Neutrophil (primary cell): Measurements from ENCODE around the gene NFAM1.

ENCODE experiments used
- H3K27ac ChIP-seq: fragments of 200-600 bp; sonication (generic); 2 replicates; pipeline ENCODE4 v1.5.1; 2016; ENCODE audit warnings: mild to moderate bottlenecking, moderate library complexity
- H3K27me3 ChIP-seq: fragments of 200-600 bp; sonication (generic); 2 replicates; pipeline ENCODE4 v1.6.0; 2016; ENCODE audit warnings: mild to moderate bottlenecking
- H3K36me3 ChIP-seq: fragments of 200-600 bp; sonication (generic); 2 replicates; pipeline ENCODE4 v1.5.1; 2017
- H3K4me1 ChIP-seq, 2 experiments: fragments of 200-600 bp in 1 of 2; sonication (generic) in 1 of 2; 1 replicate in 1 of 2; 2 replicates in 1 of 2; pipeline versions ENCODE4 v1.5.1 to v1.6.1; 2013 to 2016; ENCODE audit warnings: low read depth in 1 of 2, low read length in 1 of 2, mild to moderate bottlenecking in 1 of 2, moderate library complexity in 1 of 2; ENCODE audit not compliant: control insufficient read depth in 1 of 2, insufficient read depth in 1 of 2
- H3K4me3 ChIP-seq, 2 experiments: fragments of 200-600 bp in 1 of 2; sonication (generic) in 1 of 2; 1 replicate in 1 of 2; 2 replicates in 1 of 2; pipeline ENCODE4 v1.5.1; 2013 to 2016; ENCODE audit warnings: low read depth in 1 of 2, low read length in 1 of 2, mild to moderate bottlenecking in 1 of 2, moderate library complexity in 1 of 2
- H3K9me3 ChIP-seq: fragments of 200-600 bp; sonication (generic); 2 replicates; pipeline ENCODE4 v1.5.1; 2016
- TF ChIP-seq, protein P1 (sequence below): fragments of 200-600 bp; sonication (generic); IDR thresholded peaks from 2 replicates; pipeline ENCODE4 v1.5.1; 2016; ENCODE audit warnings: antibody characterized with exemption

NFAM1 gene

DNA sequence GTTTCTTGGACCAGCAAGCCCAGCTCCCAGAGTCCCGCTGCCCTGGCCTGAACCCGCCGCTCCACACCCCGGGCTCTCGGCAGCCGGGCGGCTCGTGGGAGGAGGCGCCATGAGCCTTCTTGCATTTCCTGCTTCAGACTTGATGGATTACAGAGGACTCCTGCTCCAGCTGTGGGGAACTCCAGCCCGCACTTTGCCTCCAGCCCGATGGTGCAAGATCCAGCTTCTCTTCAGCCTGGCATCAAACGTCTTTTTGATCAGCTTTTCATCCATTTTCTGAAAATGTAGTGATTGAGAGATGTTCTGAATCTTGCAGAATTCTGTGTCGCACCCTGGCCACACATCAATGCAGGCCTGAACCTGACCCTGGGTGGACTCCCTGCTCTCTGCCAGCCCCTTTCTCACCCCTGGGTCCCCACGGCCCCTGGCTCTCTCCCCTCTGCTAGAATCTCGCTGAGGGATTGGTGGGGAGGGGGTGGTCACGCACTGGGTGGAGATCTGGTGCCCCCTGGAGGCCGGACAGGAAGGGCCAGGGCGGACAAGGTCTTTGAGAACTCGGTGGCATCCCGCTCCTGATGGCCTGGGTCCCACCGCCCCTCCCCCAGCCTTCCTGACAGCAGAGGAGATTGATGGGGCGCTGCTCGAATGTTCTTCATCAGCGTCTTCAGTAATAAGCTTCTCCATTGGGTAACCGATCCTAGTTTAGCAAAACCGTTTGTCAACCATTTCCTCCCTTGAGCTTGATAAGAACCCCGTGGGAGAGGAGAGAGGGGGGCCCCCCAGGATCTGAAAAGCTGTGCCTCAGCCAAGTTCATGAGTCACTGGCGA lies 12.1 kb upstream of the NFAM1 start:
- H3K27ac ChIP-seq, result peak overlapping the region; percentile 63

DNA sequence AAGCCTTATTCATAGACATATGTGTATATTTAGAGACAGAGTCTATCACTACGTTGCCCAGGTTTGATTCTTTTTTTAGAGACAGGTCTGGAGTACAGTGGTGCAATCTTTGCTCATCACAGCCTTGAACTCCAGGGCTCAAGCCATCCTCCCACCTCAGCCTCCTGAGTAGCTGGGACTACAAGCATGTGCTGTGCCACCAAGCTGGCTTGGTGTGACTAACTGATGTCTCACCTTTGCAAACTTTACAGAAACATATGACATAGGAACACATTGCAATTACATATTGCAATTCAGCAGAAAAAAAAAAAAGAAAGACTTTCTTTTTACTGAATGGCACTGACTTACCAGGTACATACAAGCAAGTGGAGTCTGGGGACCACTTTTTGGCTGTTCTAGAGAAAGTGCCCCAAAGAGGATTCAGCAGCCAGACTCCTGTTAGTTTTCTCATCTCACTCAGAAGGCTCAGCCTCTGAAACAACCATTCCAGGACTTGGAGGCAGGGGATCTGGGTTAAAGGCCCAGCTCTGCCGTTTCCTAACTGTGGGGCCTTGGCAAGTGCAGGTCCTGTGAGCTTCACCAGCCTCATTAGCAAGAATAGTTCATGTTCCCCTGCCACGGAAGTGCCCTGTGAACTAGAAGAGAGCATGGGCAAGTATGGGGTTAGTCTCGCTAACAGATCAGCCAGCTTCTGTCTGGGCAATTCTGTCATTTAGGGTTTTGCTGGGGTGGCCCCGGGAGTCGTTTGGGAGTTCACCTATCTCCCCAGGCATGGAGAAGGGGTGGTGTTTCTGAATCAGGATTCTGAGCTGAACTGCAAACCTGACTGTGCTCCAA lies 11.3 kb upstream of the NFAM1 start:
- H3K9me3 ChIP-seq, result no peaks in the 10 kb centered on the region
- H3K4me3 ChIP-seq, result peak overlapping the region; percentile 30 to 41
- H3K27ac ChIP-seq, result peak overlapping the region; percentile 63
- H3K27me3 ChIP-seq, result no peaks in the 10 kb centered on the region
- peaks cover 51 to 53% of the 10 kb centered on the region in 2 experiments for H3K4me1 ChIP-seq
- no peaks in the 10 kb centered on the region for H3K36me3 ChIP-seq
- TF ChIP-seq, protein P1, sequence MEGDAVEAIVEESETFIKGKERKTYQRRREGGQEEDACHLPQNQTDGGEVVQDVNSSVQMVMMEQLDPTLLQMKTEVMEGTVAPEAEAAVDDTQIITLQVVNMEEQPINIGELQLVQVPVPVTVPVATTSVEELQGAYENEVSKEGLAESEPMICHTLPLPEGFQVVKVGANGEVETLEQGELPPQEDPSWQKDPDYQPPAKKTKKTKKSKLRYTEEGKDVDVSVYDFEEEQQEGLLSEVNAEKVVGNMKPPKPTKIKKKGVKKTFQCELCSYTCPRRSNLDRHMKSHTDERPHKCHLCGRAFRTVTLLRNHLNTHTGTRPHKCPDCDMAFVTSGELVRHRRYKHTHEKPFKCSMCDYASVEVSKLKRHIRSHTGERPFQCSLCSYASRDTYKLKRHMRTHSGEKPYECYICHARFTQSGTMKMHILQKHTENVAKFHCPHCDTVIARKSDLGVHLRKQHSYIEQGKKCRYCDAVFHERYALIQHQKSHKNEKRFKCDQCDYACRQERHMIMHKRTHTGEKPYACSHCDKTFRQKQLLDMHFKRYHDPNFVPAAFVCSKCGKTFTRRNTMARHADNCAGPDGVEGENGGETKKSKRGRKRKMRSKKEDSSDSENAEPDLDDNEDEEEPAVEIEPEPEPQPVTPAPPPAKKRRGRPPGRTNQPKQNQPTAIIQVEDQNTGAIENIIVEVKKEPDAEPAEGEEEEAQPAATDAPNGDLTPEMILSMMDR, result no peak

More for the DNA sequence above, 12.1 kb upstream of the NFAM1 start:
- H3K36me3 ChIP-seq, result no peaks in the 10 kb centered on the region
- H3K9me3 ChIP-seq, result no peaks in the 10 kb centered on the region
- peak overlapping the region; percentile 30 to 41 for H3K4me3 ChIP-seq
- no peaks in the 10 kb centered on the region for H3K27me3 ChIP-seq
- H3K4me1 ChIP-seq, result peaks cover 43 to 44% of the 10 kb centered on the region in 2 experiments
- TF ChIP-seq, protein P1, result peak; percentile 83

DNA sequence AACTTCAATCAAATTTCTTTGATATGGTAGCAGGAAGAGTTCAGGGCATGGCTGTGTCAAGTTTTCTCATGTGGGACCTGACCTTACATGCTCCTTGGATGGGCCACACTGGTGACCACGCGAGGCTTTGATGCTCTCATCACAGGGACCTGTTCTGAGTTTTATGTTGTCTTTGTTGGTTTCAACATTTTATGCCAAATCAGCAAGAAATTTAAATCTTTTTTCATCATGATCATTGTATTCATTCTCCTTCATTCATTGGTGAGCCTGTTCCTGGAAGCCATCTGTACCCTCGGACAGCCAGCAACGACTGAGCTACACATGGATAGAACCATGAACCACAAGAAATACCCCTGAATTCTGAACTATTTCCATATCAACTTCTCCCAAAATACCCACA lies 10.5 kb upstream of the NFAM1 start:
- Histone ChIP-seq H3K4me1 (peaks cover 58 to 60% of the 10 kb centered on the region in 2 experiments), H3K27ac (peak overlapping the region; percentile 63)

DNA sequence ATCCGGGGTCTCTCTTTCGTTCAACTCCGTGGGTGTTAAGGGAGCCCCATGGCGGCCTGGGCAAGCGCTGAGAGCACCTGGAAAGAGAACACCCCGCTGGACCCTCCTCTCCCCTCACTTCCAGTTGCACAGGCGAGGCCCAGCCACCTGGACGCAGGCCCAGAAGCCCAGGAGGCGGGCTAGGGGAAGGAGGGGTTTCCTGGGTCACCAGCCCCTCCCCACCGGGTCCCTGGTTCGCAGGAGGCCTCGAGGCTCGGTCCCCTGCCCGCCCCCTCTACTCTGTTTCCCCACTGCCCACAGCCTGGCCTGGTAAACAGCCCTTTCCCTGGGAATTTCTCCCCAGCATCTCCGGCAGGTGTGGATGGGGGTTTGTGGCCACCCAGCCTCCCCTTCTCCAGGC lies 8.5 kb upstream of the NFAM1 start:
- no peaks in the 10 kb centered on the region for H3K9me3 ChIP-seq
- H3K27ac ChIP-seq, result peak overlapping the region; percentile 99
- peaks cover 78 to 80% of the 10 kb centered on the region in 2 experiments for H3K4me1 ChIP-seq
- peak overlapping the region; percentile 48 to 53 for H3K4me3 ChIP-seq
- no peaks in the 10 kb centered on the region for H3K36me3 ChIP-seq
- H3K27me3 ChIP-seq, result no peaks in the 10 kb centered on the region
- TF ChIP-seq, protein P1, result no peak

More for the DNA sequence above, 10.5 kb upstream of the NFAM1 start:
- TF ChIP-seq, protein P1, result no peak
- Histone ChIP-seq H3K27me3 (no peaks in the 10 kb centered on the region), H3K36me3 (no peaks in the 10 kb centered on the region), H3K9me3 (no peaks in the 10 kb centered on the region), H3K4me3 (no peak overlapping the region)

DNA sequence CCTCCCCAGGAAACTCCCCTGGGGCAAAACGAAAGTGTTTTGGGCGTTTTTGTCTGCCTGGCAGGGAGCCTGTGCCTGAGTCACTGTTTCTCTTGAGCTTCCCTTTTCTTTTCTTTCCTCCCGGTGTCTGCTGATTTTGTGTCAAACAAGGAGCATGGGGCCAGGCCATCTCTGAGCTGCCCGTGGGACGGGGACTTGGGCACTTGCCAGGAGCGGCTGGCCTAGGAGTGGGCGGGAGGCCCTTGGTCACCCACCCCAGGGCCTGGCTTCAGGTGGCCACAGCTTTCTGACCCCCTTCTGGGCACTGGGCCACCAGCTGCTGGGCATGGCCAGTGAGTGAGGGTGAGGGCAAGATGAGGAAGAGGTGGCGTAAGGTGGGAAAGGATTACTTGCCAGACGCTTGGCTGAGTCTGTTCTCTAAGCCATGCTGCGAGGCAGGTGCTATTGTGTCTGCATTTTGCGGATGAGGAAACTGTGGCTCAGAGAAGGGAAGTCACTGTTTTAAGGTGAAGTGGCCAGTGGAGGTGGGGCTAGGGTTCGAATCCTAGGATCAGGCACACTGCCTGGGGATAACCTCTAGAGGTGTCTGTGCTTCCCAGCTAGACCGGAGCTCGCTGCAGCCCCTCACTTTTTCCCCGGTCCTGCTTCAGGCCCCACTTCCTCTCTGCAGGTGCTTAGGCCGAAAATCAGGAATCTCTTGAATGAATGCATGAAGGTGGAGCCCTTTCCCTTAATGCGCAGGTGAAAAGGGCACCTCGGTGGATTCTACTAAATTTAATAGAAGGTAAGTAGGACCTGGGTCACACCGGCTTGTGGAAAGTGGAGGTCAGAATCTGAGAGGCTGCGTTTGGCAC lies 7.8 kb upstream of the NFAM1 start:
- Histone ChIP-seq H3K4me3 (peak overlapping the region; percentile 48 to 53), H3K27ac (peak overlapping the region; percentile 99), H3K9me3 (no peaks in the 10 kb centered on the region), H3K36me3 (no peaks in the 10 kb centered on the region), H3K27me3 (no peaks in the 10 kb centered on the region), H3K4me1 (peaks cover 85 to 86% of the 10 kb centered on the region in 2 experiments)
- TF ChIP-seq, protein P1, result no peak
